H1 (cell line): ENCODE data around the gene SMIM38. TPM values are rescaled to one million over a fixed set of nuclear protein-coding genes. Genes with fewer than 3 reads are reported as not detected.

ENCODE experiments used
- CTCF ChIA-PET: fragments of 300-600 bp; sonication (Branson Sonifier 250); formaldehyde crosslinking; loops from one replicate; lab custom pipeline; 2021; ENCODE audit not compliant: partially characterized antibody; lab: Charles Lee
- POLR2A ChIA-PET: fragments of 300-600 bp; sonication (Branson Sonifier 250); formaldehyde crosslinking; loops from one replicate; lab custom pipeline; 2021; ENCODE audit warnings: inconsistent platforms; ENCODE audit not compliant: partially characterized antibody; lab: Charles Lee
- DNase-seq, 2 experiments: peaks; one replicate each; pipeline versions ENCODE4 v3.0.0 to v3.0.0-alpha.2; 2010 to 2022; ENCODE audit warnings: low spot score in 2 of 2, low read depth in 1 of 2, mixed read lengths in 1 of 2
- FAIRE-seq: peaks from 2 replicates; lab custom pipeline; 2011; peaks lifted over from hg19 to GRCh38; lab: Jason Lieb, UNC
- H2AFZ ChIP-seq: 2 replicates; pipeline ENCODE4 v1.8.1; 2012; ENCODE audit warnings: low read length, inconsistent platforms
- H2AK5ac ChIP-seq: 2 replicates; pipeline ENCODE4 v1.6.1; 2013; ENCODE audit warnings: low read depth, low read length
- H2BK120ac ChIP-seq: replicated peaks from 2 replicates; pipeline ENCODE3; 2013; ENCODE audit warnings: low read depth, low read length, inconsistent platforms
- H2BK12ac ChIP-seq: 2 replicates; pipeline ENCODE4 v1.6.1; 2013; ENCODE audit warnings: low read depth, low read length
- H2BK15ac ChIP-seq: 2 replicates; pipeline ENCODE4 v1.6.1; 2013; ENCODE audit warnings: low read length
- H2BK20ac ChIP-seq: 2 replicates; pipeline ENCODE4 v1.6.1; 2013; ENCODE audit warnings: low read length
- H2BK5ac ChIP-seq: 2 replicates; pipeline ENCODE4 v1.6.1; 2013; ENCODE audit warnings: low read depth, low read length
- H3K14ac ChIP-seq: 2 replicates; pipeline ENCODE4 v1.6.1; 2013; ENCODE audit warnings: inconsistent platforms; ENCODE audit not compliant: insufficient read length
- H3K18ac ChIP-seq: 2 replicates; pipeline ENCODE4 v1.6.1; 2013; ENCODE audit warnings: low read length; ENCODE audit errors: extremely low read depth
- H3K23ac ChIP-seq: 2 replicates; pipeline ENCODE4 v1.6.1; 2013; ENCODE audit warnings: inconsistent platforms; ENCODE audit not compliant: insufficient read length
- H3K23me2 ChIP-seq: 2 replicates; pipeline ENCODE4 v1.6.1; 2013; ENCODE audit warnings: low read depth, low read length
- H3K27ac ChIP-seq: 2 replicates; pipeline ENCODE4 v1.6.1; 2011; ENCODE audit warnings: low read depth, low read length, inconsistent platforms
- H3K27me3 ChIP-seq, 4 experiments: replicated peaks in 1 of 4; 1 replicate in 1 of 4; 2 replicates in 3 of 4; pipeline versions ENCODE4 v1.6.1 to v1.8.1; 2011 to 2013; ENCODE audit warnings: low read length in 3 of 4, mild to moderate bottlenecking in 3 of 4, inconsistent platforms in 2 of 4, mixed read lengths in 2 of 4, moderate library complexity in 1 of 4; ENCODE audit not compliant: control insufficient read depth in 3 of 4, insufficient read depth in 3 of 4; ENCODE audit errors: extremely low read depth in 1 of 4
- H3K36me3 ChIP-seq, 4 experiments: 2 replicates each; pipeline versions ENCODE4 v1.6.1 to v1.8.1; 2011 to 2013; ENCODE audit warnings: mild to moderate bottlenecking in 4 of 4, low read length in 3 of 4, moderate library complexity in 2 of 4, control low read depth in 1 of 4, inconsistent platforms in 1 of 4; ENCODE audit not compliant: insufficient read depth in 4 of 4, control insufficient read depth in 2 of 4
- H3K4ac ChIP-seq: replicated peaks from 2 replicates; pipeline ENCODE3; 2013; ENCODE audit warnings: low read length, low read depth, mixed read lengths, inconsistent platforms; ENCODE audit not compliant: insufficient read length
- H3K4me1 ChIP-seq, 4 experiments: replicated peaks in 1 of 4; 1 replicate in 1 of 4; 2 replicates in 3 of 4; pipeline versions ENCODE4 v1.6.1 to v1.8.1; 2011 to 2013; ENCODE audit warnings: low read length in 3 of 4, inconsistent platforms in 2 of 4, mixed read lengths in 1 of 4; ENCODE audit not compliant: insufficient read depth in 4 of 4, control insufficient read depth in 3 of 4
- H3K4me2 ChIP-seq, 2 experiments: 2 replicates each; pipeline versions ENCODE4 v1.6.1 to v1.8.1; 2011 to 2013; ENCODE audit warnings: low read depth in 2 of 2, low read length in 2 of 2, control low read depth in 1 of 2, inconsistent platforms in 1 of 2, mild to moderate bottlenecking in 1 of 2; ENCODE audit not compliant: insufficient read depth in 1 of 2
- H3K4me3 ChIP-seq, 4 experiments: fragments of 200-600, 300-600 bp in 1 of 4; sonication (generic), shearing (Covaris generic), sonication (Bioruptor Twin) in 1 of 4; 2 replicates each; pipeline versions ENCODE4 v1.5.1 to v1.8.1; 2011 to 2016; ENCODE audit warnings: low read length in 4 of 4, low read depth in 3 of 4, control low read depth in 2 of 4, inconsistent platforms in 2 of 4, mild to moderate bottlenecking in 2 of 4, mixed read lengths in 1 of 4, moderate library complexity in 1 of 4; ENCODE audit not compliant: insufficient read depth in 2 of 4; ENCODE audit errors: extremely low read depth in 1 of 4
- H3K56ac ChIP-seq: replicated peaks from 2 replicates; pipeline ENCODE3; 2013; ENCODE audit warnings: low read depth, mild to moderate bottlenecking, mixed read lengths, low read length, inconsistent platforms; ENCODE audit not compliant: insufficient read length
- H3K79me1 ChIP-seq: 2 replicates; pipeline ENCODE4 v1.6.1; 2013; ENCODE audit warnings: low read depth, low read length, control low read depth
- H3K79me2 ChIP-seq, 2 experiments: 2 replicates each; pipeline versions ENCODE4 v1.6.1 to v1.8.1; 2012 to 2013; ENCODE audit warnings: low read length in 2 of 2, mild to moderate bottlenecking in 2 of 2, inconsistent platforms in 1 of 2; ENCODE audit not compliant: insufficient read depth in 2 of 2, control insufficient read depth in 1 of 2
- H3K9ac ChIP-seq, 4 experiments: replicated peaks in 1 of 4; 1 replicate in 1 of 4; 2 replicates in 3 of 4; pipeline versions ENCODE4 v1.6.1 to v1.8.1; 2011 to 2013; ENCODE audit warnings: low read depth in 3 of 4, low read length in 3 of 4, control low read depth in 2 of 4, mild to moderate bottlenecking in 2 of 4, moderate library complexity in 2 of 4, inconsistent platforms in 1 of 4; ENCODE audit errors: extremely low read depth in 1 of 4
- H3K9me3 ChIP-seq, 2 experiments: 2 replicates each; pipeline versions ENCODE4 v1.6.1 to v1.8.1; 2012 to 2013; ENCODE audit warnings: mild to moderate bottlenecking in 2 of 2, moderate library complexity in 2 of 2, control low read depth in 1 of 2, inconsistent platforms in 1 of 2, low read depth in 1 of 2, low read length in 1 of 2, mixed read lengths in 1 of 2; ENCODE audit not compliant: insufficient read depth in 2 of 2
- H4K20me1 ChIP-seq, 2 experiments: replicated peaks in 1 of 2; 2 replicates each; pipeline versions ENCODE3 to v1.8.1; 2011 to 2013; ENCODE audit warnings: inconsistent platforms in 2 of 2, low read length in 2 of 2, mild to moderate bottlenecking in 1 of 2; ENCODE audit not compliant: insufficient read depth in 2 of 2, control insufficient read depth in 1 of 2
- H4K5ac ChIP-seq: 2 replicates; pipeline ENCODE4 v1.6.1; 2013; ENCODE audit warnings: low read length, low read depth, mixed read lengths, inconsistent platforms; ENCODE audit not compliant: insufficient read length
- H4K8ac ChIP-seq: 2 replicates; pipeline ENCODE4 v1.8.0; 2013; ENCODE audit warnings: mild to moderate bottlenecking, moderate library complexity, low read length, inconsistent platforms; ENCODE audit not compliant: insufficient read depth; ENCODE audit errors: extremely low read depth
- H4K91ac ChIP-seq: replicated peaks from 2 replicates; pipeline ENCODE3; 2013; ENCODE audit warnings: low read length, mixed read lengths, inconsistent platforms; ENCODE audit not compliant: insufficient read length
- BRCA1 ChIP-seq: IDR thresholded peaks from 2 replicates; pipeline ENCODE4 v1.6.1; 2012; ENCODE audit warnings: low read depth, low read length, improper control_type of control experiment
- CEBPB ChIP-seq: IDR thresholded peaks from 2 replicates; pipeline ENCODE4 v1.6.1; 2012; ENCODE audit warnings: low read depth, low read length
- EP300 ChIP-seq, 2 experiments: IDR thresholded peaks; 1 replicate in 1 of 2; 2 replicates in 1 of 2; pipeline ENCODE4 v1.6.1; 2011 to 2012; ENCODE audit warnings: low read depth in 2 of 2, low read length in 2 of 2, mild to moderate bottlenecking in 2 of 2, borderline replicate concordance in 1 of 2, inconsistent platforms in 1 of 2, moderate library complexity in 1 of 2
- NANOG ChIP-seq: IDR thresholded peaks from 2 replicates; pipeline ENCODE4 v1.6.1; 2011; ENCODE audit warnings: low read length, low read depth, mild to moderate bottlenecking, inconsistent platforms; ENCODE audit not compliant: insufficient read depth, poor library complexity, severe bottlenecking
- NRF1 ChIP-seq: IDR thresholded peaks from 2 replicates; pipeline ENCODE4 v1.6.1; 2011; ENCODE audit warnings: mild to moderate bottlenecking, low read depth, low read length, improper control_type of control experiment
- POU5F1 ChIP-seq: IDR thresholded peaks from 2 replicates; pipeline ENCODE4 v1.6.1; 2011; ENCODE audit warnings: low read depth, mild to moderate bottlenecking, low read length, moderate library complexity
- RXRA ChIP-seq: IDR thresholded peaks from 2 replicates; pipeline ENCODE4 v1.6.1; 2011; ENCODE audit warnings: low read depth, mild to moderate bottlenecking, low read length, moderate library complexity; ENCODE audit not compliant: insufficient read depth
- SIN3A ChIP-seq, 2 experiments: IDR thresholded peaks in 1 of 2; conservative IDR thresholded peaks in 1 of 2; 2 replicates each; pipeline ENCODE4 v1.6.1; 2011 to 2012; ENCODE audit warnings: low read length in 2 of 2, improper control_type of control experiment in 1 of 2, low read depth in 1 of 2, mild to moderate bottlenecking in 1 of 2
- SP4 ChIP-seq: IDR thresholded peaks from 2 replicates; pipeline ENCODE4 v1.6.1; 2012; ENCODE audit warnings: low read length, inconsistent platforms
- USF2 ChIP-seq: IDR thresholded peaks from 2 replicates; pipeline ENCODE4 v1.6.1; 2011; ENCODE audit warnings: low read length, improper control_type of control experiment
- ZNF274 ChIP-seq: IDR thresholded peaks from 2 replicates; pipeline ENCODE4 v1.7.0; 2012; ENCODE audit warnings: low read length, borderline replicate concordance; ENCODE audit errors: extremely low read depth
- WGBS, 2 experiments: shearing (Covaris generic) in 1 of 2; methylation state at CpG; one replicate each; pipeline versions ENCODE4 v1.1.6 to v1.1.7; 2013 to 2015; ENCODE audit warnings: low lambda C conversion rate in 2 of 2, mixed read lengths in 2 of 2, inconsistent platforms in 1 of 2, low coverage in 1 of 2, missing lambda C conversion rate in 1 of 2; ENCODE audit not compliant: insufficient replicate concordance in 2 of 2, insufficient coverage in 1 of 2, insufficient read length in 1 of 2; ENCODE audit errors: extremely low coverage in 1 of 2, missing lambda C conversion rate in 1 of 2; 5-methylcytosine and 5-hydroxymethylcytosine counted together
- polyA plus RNA-seq, 7 experiments: library from polyadenylated mRNA; depleted of rRNA in 3 of 7; stranded (reverse) in 5 of 7; unstranded in 2 of 7; fragments of >200 nt in 5 of 7; fragments of 200-250 nt in 2 of 7; gene quantifications; 1 replicate in 5 of 7; 2 replicates in 1 of 7; 4 replicates in 1 of 7; pipeline versions ENCODE4 v1.2.1 to v1.2.3, GENCODE V29; 2011 to 2013; ENCODE audit warnings: missing spikeins in 2 of 7, mixed read lengths in 2 of 7
- total RNA-seq: library from RNA; stranded (reverse); fragmentation: NEBNext Ultra II Directional; extraction: Animal tissue kit (Norgen Biotek cat#: 25700); gene quantifications from 2 replicates; pipeline ENCODE4 v1.2.1, GENCODE V29; 2021
- TF ChIP-seq, protein P1 (sequence below): IDR thresholded peaks from 2 replicates; pipeline ENCODE4 v1.6.1; 2012; ENCODE audit warnings: inconsistent platforms

The SMIM38 gene
- total and polyA plus RNA-seq, 2 of the 8 experiments (the other 6 are each of a cell fraction or from before 2014, with no cell fraction given): 0.17 to 0.20 TPM

DNA sequence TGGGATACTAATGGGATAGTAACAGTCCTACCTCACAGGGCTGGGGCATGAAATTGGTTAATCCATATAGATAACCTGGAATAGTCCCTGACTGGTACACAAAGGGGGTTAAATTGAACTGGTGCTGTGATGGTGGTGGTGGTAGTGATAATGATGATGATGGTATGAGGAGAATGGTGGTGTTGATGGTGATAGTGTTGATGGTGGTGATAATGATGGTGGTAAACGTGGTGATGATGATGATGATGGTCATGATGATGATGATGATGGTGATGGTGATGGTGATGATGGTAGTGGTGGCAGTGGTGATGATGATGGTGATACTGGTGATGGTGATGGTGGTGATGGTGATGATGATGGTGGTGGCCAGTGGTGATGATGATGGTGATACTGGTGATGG, 38.7 kb downstream of the SMIM38 start:
- no peak for FAIRE-seq
- no peak overlapping the region for H3K4me2 ChIP-seq
- peaks cover 0 to 2% of the 10 kb centered on the region in 2 experiments for H4K20me1 ChIP-seq
- ChIA-PET CTCF (interaction anchor here (2.5 kb wide), 1 partner anchor 63 kb away, joined by 7 read pairs; no protein-coding TSS in a partner anchor), POLR2A (no interaction called here)
- no peak overlapping the region for H2AK5ac ChIP-seq
- H3K14ac ChIP-seq: no peak overlapping the region
- no peak overlapping the region for H4K8ac ChIP-seq
- H2BK120ac ChIP-seq: no peak overlapping the region
- DNase-seq: no peak
- no peak overlapping the region for H2BK20ac ChIP-seq
- H3K9ac ChIP-seq: no peak overlapping the region; a peak in 1 of 7 replicates
- H4K5ac ChIP-seq: no peak overlapping the region
- H3K9me3 ChIP-seq: no peaks in the 10 kb centered on the region
- no peaks in the 10 kb centered on the region for H3K79me2 ChIP-seq
- WGBS, 2 experiments: 80% methylated on average over 1 of the region's 1 CpG; no CpG with 5 or more reads in 1 of the 2 experiments
- no peak overlapping the region for H2BK5ac ChIP-seq
- no peak overlapping the region for H2BK15ac ChIP-seq
- no peak overlapping the region for H2BK12ac ChIP-seq
- no peaks in the 10 kb centered on the region for H3K36me3 ChIP-seq
- peaks cover 15% of the 10 kb centered on the region; the same call in 1 of the 2 replicates for H3K23me2 ChIP-seq
- peak overlapping the region; percentile 78 for H3K56ac ChIP-seq
- H3K79me1 ChIP-seq: no peaks in the 10 kb centered on the region
- no peak overlapping the region for H2AFZ ChIP-seq
- H3K27ac ChIP-seq: no peak overlapping the region
- no peak overlapping the region for H3K23ac ChIP-seq
- H3K18ac ChIP-seq: no peak overlapping the region
- H3K4me1 ChIP-seq: no peaks in the 10 kb centered on the region
- H4K91ac ChIP-seq: no peak overlapping the region
- H3K4me3 ChIP-seq: no peak overlapping the region
- no peak overlapping the region for H3K4ac ChIP-seq
- no peaks in the 10 kb centered on the region for H3K27me3 ChIP-seq
- no peak for TF ChIP-seq CEBPB
- no peak for TF ChIP-seq USF2
- no peak for TF ChIP-seq EP300 (IDR thresholded peaks at IDR 0.05; ENCODE audit: borderline replicate concordance in 1 of 2, low read depth in 2 of 2, low read length in 2 of 2)
- no peak for TF ChIP-seq SIN3A (conservative IDR thresholded peaks at IDR 0.05 in 1 of 2, IDR thresholded peaks at IDR 0.05 in 1 of 2; ENCODE audit: low read depth in 1 of 2, low read length in 2 of 2)
- TF ChIP-seq SP4: no peak
- TF ChIP-seq RXRA: no peak
- TF ChIP-seq NRF1: no peak
- TF ChIP-seq, protein P1, sequence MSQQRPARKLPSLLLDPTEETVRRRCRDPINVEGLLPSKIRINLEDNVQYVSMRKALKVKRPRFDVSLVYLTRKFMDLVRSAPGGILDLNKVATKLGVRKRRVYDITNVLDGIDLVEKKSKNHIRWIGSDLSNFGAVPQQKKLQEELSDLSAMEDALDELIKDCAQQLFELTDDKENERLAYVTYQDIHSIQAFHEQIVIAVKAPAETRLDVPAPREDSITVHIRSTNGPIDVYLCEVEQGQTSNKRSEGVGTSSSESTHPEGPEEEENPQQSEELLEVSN: no peak
- no peak for TF ChIP-seq POU5F1
- TF ChIP-seq NANOG: no peak
- TF ChIP-seq ZNF274: no peak
- no peak for TF ChIP-seq BRCA1
